GM18868 (cell line): ENCODE measurements around the gene MAP4K5.

Source experiments
- ATAC-seq: cut with Tn5 transposase; IDR thresholded peaks from one replicate; pipeline ENCODE4 v1.9.1; 2021; ENCODE audit warnings: mild to moderate bottlenecking, moderate library complexity; ENCODE audit not compliant: unreplicated experiment

MAP4K5 gene

DNA sequence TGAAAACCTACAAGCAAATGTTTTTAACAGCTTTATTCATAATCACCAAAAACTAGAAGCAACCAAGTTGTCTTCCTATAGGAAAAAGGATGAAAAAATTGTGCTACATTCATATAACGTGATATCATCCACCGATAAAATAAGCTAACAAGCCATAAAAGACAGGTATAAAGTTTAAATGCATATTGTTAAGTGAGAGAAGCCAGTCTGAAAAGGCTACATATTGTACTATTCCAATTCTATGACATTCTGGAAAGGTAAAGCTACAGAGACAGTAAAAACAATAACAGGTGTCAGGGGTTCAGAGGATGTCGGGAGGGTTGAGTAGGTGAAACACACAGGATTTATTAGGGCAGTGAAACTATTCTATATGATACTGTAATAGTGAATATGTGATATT lies 158.4 kb downstream of the MAP4K5 start:
- no peak for ATAC-seq

DNA sequence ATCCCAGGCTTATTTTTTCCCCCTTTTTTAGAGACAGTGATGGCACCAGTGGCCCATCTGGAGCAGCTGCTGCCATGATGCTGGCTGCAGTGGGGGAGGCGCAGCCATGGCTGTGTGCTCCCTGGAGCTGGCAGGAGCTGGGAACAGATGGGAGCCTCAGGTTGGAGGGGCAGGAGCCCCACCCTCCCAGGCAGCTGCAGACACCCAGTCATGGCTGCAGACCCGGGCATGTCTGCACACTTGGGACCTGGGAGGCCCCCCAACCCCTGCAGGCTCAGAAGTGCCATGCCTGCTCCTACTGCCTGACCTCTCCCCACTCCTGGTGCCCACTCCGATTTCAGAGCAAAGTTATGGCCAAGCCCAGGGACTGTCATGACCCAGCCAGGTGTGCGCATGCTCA lies 160.8 kb downstream of the MAP4K5 start:
- no peak for ATAC-seq
